Measurements from ENCODE around the gene E2F6. TPM values are rescaled to one million over a fixed set of nuclear protein-coding genes. Genes with fewer than 3 reads are reported as not detected.

The E2F6 gene
- total and polyA plus RNA-seq, 10 of the 15 experiments (the other 5 are each of a cell fraction or from before 2014, with no cell fraction given), result 4.2 to 15.5 (median 11.3) TPM

GRCh38 chr2:11395389-11395788 lies 70.6 kb downstream of the E2F6 start:
- ChIA-PET POLR2A (no interaction called here), SMC1A (ENCODE audit: uncharacterized antibody, unreplicated experiment) (no interaction called here), CTCF (no interaction called here), RAD21 (ENCODE audit: unreplicated experiment) (no interaction called here)
- H4K20me1 ChIP-seq (ENCODE audit: control insufficient read depth, insufficient read depth), result no peaks in the 10 kb centered on the region
- no peak overlapping the region for H3K9ac ChIP-seq (ENCODE audit: control insufficient read depth, insufficient read depth, low read length)
- in situ Hi-C loops (cut with MboI), result no loop called here
- WGBS (ENCODE audit: insufficient coverage, insufficient replicate concordance, low lambda C conversion rate, missing lambda C conversion rate), result 46% methylated on average over 10 of the region's 11 CpGs
- no peak overlapping the region for H3K4me3 ChIP-seq
- H3K27me3 ChIP-seq (replicated peaks in 1 of 2; ENCODE audit: control insufficient read depth in 2 of 2, insufficient read depth in 2 of 2, low read length in 1 of 2), result no peaks in the 10 kb centered on the region; a peak in 1 of 4 replicates
- intact Hi-C loops (cut with micrococcal nuclease; ENCODE audit: unreplicated experiment), result no loop called here
- H3K36me3 ChIP-seq (ENCODE audit: control insufficient read depth in 2 of 2, insufficient read depth in 2 of 2, low read length in 1 of 2), result no peaks in the 10 kb centered on the region
- no peaks in the 10 kb centered on the region for H3K9me3 ChIP-seq (replicated peaks; ENCODE audit: control insufficient read depth, insufficient read depth, low read length)
- DNase-seq (ENCODE audit: low read depth, low spot score) (no peak), FAIRE-seq (no peak), ATAC-seq (no peak)
- no peaks in the 10 kb centered on the region for H3K79me2 ChIP-seq (ENCODE audit: control insufficient read depth, insufficient read depth, low read length)
- H3K4me2 ChIP-seq (ENCODE audit: control insufficient read depth, insufficient read depth), result no peak overlapping the region
- BruUV-seq (replicated peaks), result no TSS peak
- H2AFZ ChIP-seq (ENCODE audit: control insufficient read depth, low read depth, low read length), result no peak overlapping the region
- no peaks in the 10 kb centered on the region for H3K4me1 ChIP-seq (ENCODE audit: control insufficient read depth, insufficient read depth, low read length)
- H3K27ac ChIP-seq (ENCODE audit: control insufficient read depth, insufficient read depth), result no peak overlapping the region
- TF ChIP-seq PAX8 (IDR thresholded peaks at IDR 0.05) (no peak), FOXK2 (IDR thresholded peaks at IDR 0.05) (no peak), RELB (IDR thresholded peaks at IDR 0.05; ENCODE audit: low read depth) (no peak), MYB (IDR thresholded peaks at IDR 0.05; ENCODE audit: borderline replicate concordance, low read depth, low read length) (no peak), TBL1XR1 (IDR thresholded peaks at IDR 0.05; ENCODE audit: low read depth, low read length) (no peak), ASH2L (IDR thresholded peaks at IDR 0.05; ENCODE audit: borderline replicate concordance, low read depth) (no peak), NFYA (IDR thresholded peaks at IDR 0.05; ENCODE audit: borderline replicate concordance, low read depth, low read length) (no peak), RB1 (IDR thresholded peaks at IDR 0.05; ENCODE audit: borderline replicate concordance) (no peak), ATF7 (IDR thresholded peaks at IDR 0.05; ENCODE audit: low read depth) (no peak), STAT3 (IDR thresholded peaks at IDR 0.05; ENCODE audit: low read depth, low read length) (no peak), JUNB (IDR thresholded peaks at IDR 0.05) (no peak), E2F8 (IDR thresholded peaks at IDR 0.05; ENCODE audit: low read depth, partially characterized antibody) (no peak), PML (IDR thresholded peaks at IDR 0.05; ENCODE audit: low read length) (no peak)
- TF ChIP-seq, protein P1, sequence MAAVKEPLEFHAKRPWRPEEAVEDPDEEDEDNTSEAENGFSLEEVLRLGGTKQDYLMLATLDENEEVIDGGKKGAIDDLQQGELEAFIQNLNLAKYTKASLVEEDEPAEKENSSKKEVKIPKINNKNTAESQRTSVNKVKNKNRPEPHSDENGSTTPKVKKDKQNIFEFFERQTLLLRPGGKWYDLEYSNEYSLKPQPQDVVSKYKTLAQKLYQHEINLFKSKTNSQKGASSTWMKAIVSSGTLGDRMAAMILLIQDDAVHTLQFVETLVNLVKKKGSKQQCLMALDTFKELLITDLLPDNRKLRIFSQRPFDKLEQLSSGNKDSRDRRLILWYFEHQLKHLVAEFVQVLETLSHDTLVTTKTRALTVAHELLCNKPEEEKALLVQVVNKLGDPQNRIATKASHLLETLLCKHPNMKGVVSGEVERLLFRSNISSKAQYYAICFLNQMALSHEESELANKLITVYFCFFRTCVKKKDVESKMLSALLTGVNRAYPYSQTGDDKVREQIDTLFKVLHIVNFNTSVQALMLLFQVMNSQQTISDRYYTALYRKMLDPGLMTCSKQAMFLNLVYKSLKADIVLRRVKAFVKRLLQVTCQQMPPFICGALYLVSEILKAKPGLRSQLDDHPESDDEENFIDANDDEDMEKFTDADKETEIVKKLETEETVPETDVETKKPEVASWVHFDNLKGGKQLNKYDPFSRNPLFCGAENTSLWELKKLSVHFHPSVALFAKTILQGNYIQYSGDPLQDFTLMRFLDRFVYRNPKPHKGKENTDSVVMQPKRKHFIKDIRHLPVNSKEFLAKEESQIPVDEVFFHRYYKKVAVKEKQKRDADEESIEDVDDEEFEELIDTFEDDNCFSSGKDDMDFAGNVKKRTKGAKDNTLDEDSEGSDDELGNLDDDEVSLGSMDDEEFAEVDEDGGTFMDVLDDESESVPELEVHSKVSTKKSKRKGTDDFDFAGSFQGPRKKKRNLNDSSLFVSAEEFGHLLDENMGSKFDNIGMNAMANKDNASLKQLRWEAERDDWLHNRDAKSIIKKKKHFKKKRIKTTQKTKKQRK (IDR thresholded peaks at IDR 0.05; ENCODE audit: low read depth, low read length), result no peak
- TF ChIP-seq, protein P2, sequence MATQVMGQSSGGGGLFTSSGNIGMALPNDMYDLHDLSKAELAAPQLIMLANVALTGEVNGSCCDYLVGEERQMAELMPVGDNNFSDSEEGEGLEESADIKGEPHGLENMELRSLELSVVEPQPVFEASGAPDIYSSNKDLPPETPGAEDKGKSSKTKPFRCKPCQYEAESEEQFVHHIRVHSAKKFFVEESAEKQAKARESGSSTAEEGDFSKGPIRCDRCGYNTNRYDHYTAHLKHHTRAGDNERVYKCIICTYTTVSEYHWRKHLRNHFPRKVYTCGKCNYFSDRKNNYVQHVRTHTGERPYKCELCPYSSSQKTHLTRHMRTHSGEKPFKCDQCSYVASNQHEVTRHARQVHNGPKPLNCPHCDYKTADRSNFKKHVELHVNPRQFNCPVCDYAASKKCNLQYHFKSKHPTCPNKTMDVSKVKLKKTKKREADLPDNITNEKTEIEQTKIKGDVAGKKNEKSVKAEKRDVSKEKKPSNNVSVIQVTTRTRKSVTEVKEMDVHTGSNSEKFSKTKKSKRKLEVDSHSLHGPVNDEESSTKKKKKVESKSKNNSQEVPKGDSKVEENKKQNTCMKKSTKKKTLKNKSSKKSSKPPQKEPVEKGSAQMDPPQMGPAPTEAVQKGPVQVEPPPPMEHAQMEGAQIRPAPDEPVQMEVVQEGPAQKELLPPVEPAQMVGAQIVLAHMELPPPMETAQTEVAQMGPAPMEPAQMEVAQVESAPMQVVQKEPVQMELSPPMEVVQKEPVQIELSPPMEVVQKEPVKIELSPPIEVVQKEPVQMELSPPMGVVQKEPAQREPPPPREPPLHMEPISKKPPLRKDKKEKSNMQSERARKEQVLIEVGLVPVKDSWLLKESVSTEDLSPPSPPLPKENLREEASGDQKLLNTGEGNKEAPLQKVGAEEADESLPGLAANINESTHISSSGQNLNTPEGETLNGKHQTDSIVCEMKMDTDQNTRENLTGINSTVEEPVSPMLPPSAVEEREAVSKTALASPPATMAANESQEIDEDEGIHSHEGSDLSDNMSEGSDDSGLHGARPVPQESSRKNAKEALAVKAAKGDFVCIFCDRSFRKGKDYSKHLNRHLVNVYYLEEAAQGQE (IDR thresholded peaks at IDR 0.05; ENCODE audit: low read depth, low read length), result no peak
